ENCODE results near the gene GLOD5. TPM values are rescaled to one million over a fixed set of nuclear protein-coding genes. Genes with fewer than 3 reads are reported as not detected.
"Not testable (repeated sequence)": the region's sequence is repeated elsewhere in the genome, so short reads cannot be mapped to it uniquely, and the experiment has no call there.

Gene GLOD5
- total RNA-seq, 2 donors from 2014 or later: not detected

GRCh38 chrX:48818098-48818497 lies 56.6 kb downstream of the GLOD5 start:
- TF ChIP-seq CTCF (conservative IDR thresholded peaks at IDR 0.05): no peak
- Histone ChIP-seq H3K4me3 (ENCODE audit: low read length) (no peak overlapping the region), H3K9me3 (ENCODE audit: control insufficient read depth, low read length) (no peaks in the 10 kb centered on the region), H3K36me3 (ENCODE audit: control insufficient read depth, insufficient read depth, low read length) (no peaks in the 10 kb centered on the region), H3K9ac (ENCODE audit: extremely low read depth, low read length, poor library complexity, severe bottlenecking) (no peak overlapping the region), H3K27me3 (ENCODE audit: control insufficient read depth, insufficient read depth, low read length, poor library complexity, severe bottlenecking) (no peaks in the 10 kb centered on the region), H3K27ac (ENCODE audit: low read depth, low read length) (no peak overlapping the region), H3K4me1 (ENCODE audit: control insufficient read depth, insufficient read depth, low read length) (no peaks in the 10 kb centered on the region)
- WGBS, 2 experiments (ENCODE audit: insufficient coverage in 1 of 2, insufficient read length in 1 of 2): 95 to 98% methylated on average over 10 to 16 of the region's 16 CpGs
- H3K4me1 Mint-ChIP-seq: no peaks in the 10 kb centered on the region
- H3K9me3 Mint-ChIP-seq: peaks cover 62% of the 10 kb centered on the region
- DNase-seq: no peak
- H3K27me3 Mint-ChIP-seq (ENCODE audit: insufficient read depth): no peaks in the 10 kb centered on the region
- H3K4me3 Mint-ChIP-seq: no peak overlapping the region
- H3K36me3 Mint-ChIP-seq (ENCODE audit: low read depth): peaks cover 23% of the 10 kb centered on the region
- H3K27ac Mint-ChIP-seq: no peak overlapping the region

- no peak overlapping the region for H3K27ac ChIP-seq (ENCODE audit: low read depth, low read length)
These were observed 57.3 kb downstream of the GLOD5 start for GRCh38 chrX:48818866-48819265.

GRCh38 chrX:48819394-48819793 lies 57.8 kb downstream of the GLOD5 start:
- not testable (repeated sequence) for H3K27me3 Mint-ChIP-seq (ENCODE audit: insufficient read depth); H3K27ac Mint-ChIP-seq; H3K4me3 ChIP-seq (ENCODE audit: low read length); H3K4me3 Mint-ChIP-seq; DNase-seq; H3K36me3 ChIP-seq (ENCODE audit: control insufficient read depth, insufficient read depth, low read length); H3K4me1 ChIP-seq (ENCODE audit: control insufficient read depth, insufficient read depth, low read length); H3K9ac ChIP-seq (ENCODE audit: extremely low read depth, low read length, poor library complexity, severe bottlenecking); H3K27ac ChIP-seq (ENCODE audit: low read depth, low read length); H3K9me3 ChIP-seq (ENCODE audit: control insufficient read depth, low read length); H3K4me1 Mint-ChIP-seq; H3K27me3 ChIP-seq (ENCODE audit: control insufficient read depth, insufficient read depth, low read length, poor library complexity, severe bottlenecking)
- 97 to 100% methylated on average over 2 to 8 of the region's 9 CpGs for WGBS, 2 experiments (ENCODE audit: insufficient coverage in 1 of 2, insufficient read length in 1 of 2)
- Mint-ChIP-seq H3K36me3 (ENCODE audit: low read depth) (peaks cover 30% of the 10 kb centered on the region), H3K9me3 (peaks cover 59% of the 10 kb centered on the region)

More at GRCh38 chrX:48818866-48819265, 57.3 kb downstream of the GLOD5 start:
- WGBS, 2 experiments (ENCODE audit: insufficient coverage in 1 of 2, insufficient read length in 1 of 2): 95% methylated on average over 4 of the region's 4 CpGs; no CpG with 5 or more reads in 1 of the 2 experiments
- no peaks in the 10 kb centered on the region for H3K4me1 Mint-ChIP-seq
- peaks cover 59% of the 10 kb centered on the region for H3K9me3 Mint-ChIP-seq
- H3K27me3 Mint-ChIP-seq (ENCODE audit: insufficient read depth): no peaks in the 10 kb centered on the region
- Histone ChIP-seq H3K4me3 (ENCODE audit: low read length) (no peak overlapping the region), H3K9me3 (ENCODE audit: control insufficient read depth, low read length) (no peaks in the 10 kb centered on the region), H3K4me1 (ENCODE audit: control insufficient read depth, insufficient read depth, low read length) (no peaks in the 10 kb centered on the region), H3K9ac (ENCODE audit: extremely low read depth, low read length, poor library complexity, severe bottlenecking) (no peak overlapping the region), H3K36me3 (ENCODE audit: control insufficient read depth, insufficient read depth, low read length) (no peaks in the 10 kb centered on the region), H3K27me3 (ENCODE audit: control insufficient read depth, insufficient read depth, low read length, poor library complexity, severe bottlenecking) (no peaks in the 10 kb centered on the region)
- no peak for DNase-seq
- peaks cover 26% of the 10 kb centered on the region for H3K36me3 Mint-ChIP-seq (ENCODE audit: low read depth)
- TF ChIP-seq CTCF (conservative IDR thresholded peaks at IDR 0.05): no peak
- H3K27ac Mint-ChIP-seq: no peak overlapping the region
- no peak overlapping the region for H3K4me3 Mint-ChIP-seq

GRCh38 chrX:48823053-48823452 lies 61.5 kb downstream of the GLOD5 start:
- no peak for TF ChIP-seq CTCF (conservative IDR thresholded peaks at IDR 0.05)
- Histone ChIP-seq H3K36me3 (ENCODE audit: control insufficient read depth, insufficient read depth, low read length) (no peaks in the 10 kb centered on the region), H3K27ac (ENCODE audit: low read depth, low read length) (no peak overlapping the region), H3K4me1 (ENCODE audit: control insufficient read depth, insufficient read depth, low read length) (no peaks in the 10 kb centered on the region), H3K27me3 (ENCODE audit: control insufficient read depth, insufficient read depth, low read length, poor library complexity, severe bottlenecking) (no peaks in the 10 kb centered on the region), H3K9me3 (ENCODE audit: control insufficient read depth, low read length) (no peaks in the 10 kb centered on the region), H3K9ac (ENCODE audit: extremely low read depth, low read length, poor library complexity, severe bottlenecking) (no peak overlapping the region), H3K4me3 (ENCODE audit: low read length) (no peak overlapping the region)
- peaks cover 10% of the 10 kb centered on the region for H3K27me3 Mint-ChIP-seq (ENCODE audit: insufficient read depth)
- H3K9me3 Mint-ChIP-seq: peaks cover 65% of the 10 kb centered on the region
- peak; percentile 49 for DNase-seq
- H3K36me3 Mint-ChIP-seq (ENCODE audit: low read depth): peaks cover 49% of the 10 kb centered on the region
- H3K27ac Mint-ChIP-seq: no peak overlapping the region
- 86% methylated on average over 6 of the region's 6 CpGs; no CpG with 5 or more reads in 1 of the 2 experiments for WGBS, 2 experiments (ENCODE audit: insufficient coverage in 1 of 2, insufficient read length in 1 of 2)
- no peaks in the 10 kb centered on the region for H3K4me1 Mint-ChIP-seq
- H3K4me3 Mint-ChIP-seq: no peak overlapping the region
